ENCODE data around the gene NCR1.
"Not testable (repeated sequence)": the region's sequence is repeated elsewhere in the genome, so short reads cannot be mapped to it uniquely, and the experiment has no call there.

NCR1 gene

GRCh38 chr19:54907899-54908298 is 2.0 kb downstream of the NCR1 start:
- not testable (repeated sequence) for H3K36me3 ChIP-seq (replicated peaks in 1 of 2; ENCODE audit: control insufficient read depth in 2 of 2, insufficient read depth in 2 of 2, low read length in 2 of 2); H3K18ac ChIP-seq (ENCODE audit: low read length); H3K4me2 ChIP-seq (ENCODE audit: insufficient read depth, low read length, poor library complexity, severe bottlenecking); H2BK120ac ChIP-seq (ENCODE audit: low read depth, low read length); H3K9me3 ChIP-seq (replicated peaks in 1 of 2; ENCODE audit: control insufficient read depth in 2 of 2, insufficient read depth in 1 of 2, low read depth in 1 of 2, low read length in 2 of 2); H3K4me3 ChIP-seq (ENCODE audit: low read length in 2 of 2); H4K8ac ChIP-seq (ENCODE audit: low read depth, low read length); H2AK5ac ChIP-seq (ENCODE audit: low read depth, low read length); H3K27ac ChIP-seq (replicated peaks; ENCODE audit: low read length); H2BK12ac ChIP-seq (ENCODE audit: low read length); H2AFZ ChIP-seq (ENCODE audit: low read length); DNase-seq (ENCODE audit: low spot score); H3K27me3 ChIP-seq (ENCODE audit: control insufficient read depth in 3 of 3, insufficient read depth in 3 of 3, low read depth in 1 of 3, low read length in 3 of 3); H3K4ac ChIP-seq (ENCODE audit: low read length); H3K79me1 ChIP-seq (ENCODE audit: low read depth, low read length); H3K9ac ChIP-seq (ENCODE audit: low read depth, low read length, poor library complexity); H2BK15ac ChIP-seq (ENCODE audit: low read length); H2BK5ac ChIP-seq (ENCODE audit: low read length); H3K14ac ChIP-seq (ENCODE audit: low read length); H3K23ac ChIP-seq (ENCODE audit: low read depth, low read length, poor library complexity); H3K4me1 ChIP-seq (ENCODE audit: control insufficient read depth in 2 of 2, insufficient read depth in 1 of 2, low read depth in 1 of 2, low read length in 2 of 2); H4K91ac ChIP-seq (ENCODE audit: low read depth, low read length, poor library complexity)
- no CpG with 5 or more reads among the region's 5 CpGs for WGBS, 2 donors (ENCODE audit: extremely low coverage in 2 of 2, insufficient read length in 2 of 2, insufficient replicate concordance in 1 of 2)

GRCh38 chr19:54916822-54917221 is 10.9 kb downstream of the NCR1 start:
- no peak overlapping the region for H4K8ac ChIP-seq (ENCODE audit: low read depth, low read length)

GRCh38 chr19:54918499-54918898 is 12.6 kb downstream of the NCR1 start:
- no peaks in the 10 kb centered on the region for H3K79me1 ChIP-seq (ENCODE audit: low read depth, low read length)
- no peak overlapping the region for H2AFZ ChIP-seq (ENCODE audit: low read length)
- H3K14ac ChIP-seq (ENCODE audit: low read length) = no peak overlapping the region
- no peak overlapping the region for H3K4me3 ChIP-seq (ENCODE audit: low read length in 2 of 2)
- no peak overlapping the region for H2BK15ac ChIP-seq (ENCODE audit: low read length)
- peaks cover 0 to 2% of the 10 kb centered on the region in 2 donors for H3K4me1 ChIP-seq (ENCODE audit: control insufficient read depth in 2 of 2, insufficient read depth in 1 of 2, low read depth in 1 of 2, low read length in 2 of 2)
- H4K91ac ChIP-seq (ENCODE audit: low read depth, low read length, poor library complexity) = no peak overlapping the region
- peak overlapping the region; percentile 67 for H3K23ac ChIP-seq (ENCODE audit: low read depth, low read length, poor library complexity)
- no peaks in the 10 kb centered on the region for H3K27me3 ChIP-seq (ENCODE audit: control insufficient read depth in 3 of 3, insufficient read depth in 3 of 3, low read depth in 1 of 3, low read length in 3 of 3)
- H3K9ac ChIP-seq (ENCODE audit: low read depth, low read length, poor library complexity) = no peak overlapping the region
- no peak overlapping the region for H2BK5ac ChIP-seq (ENCODE audit: low read length)
- no peak overlapping the region for H2AK5ac ChIP-seq (ENCODE audit: low read depth, low read length)
- no peak overlapping the region for H3K4ac ChIP-seq (ENCODE audit: low read length)
- WGBS, 2 donors (ENCODE audit: extremely low coverage in 2 of 2, insufficient read length in 2 of 2, insufficient replicate concordance in 1 of 2) = no CpG with 5 or more reads among the region's 9 CpGs
- no peak overlapping the region for H2BK12ac ChIP-seq (ENCODE audit: low read length)
- no peaks in the 10 kb centered on the region for H3K9me3 ChIP-seq (replicated peaks in 1 of 2; ENCODE audit: control insufficient read depth in 2 of 2, insufficient read depth in 1 of 2, low read depth in 1 of 2, low read length in 2 of 2)
- no peak overlapping the region for H3K27ac ChIP-seq (replicated peaks; ENCODE audit: low read length)
- no peak overlapping the region for H4K8ac ChIP-seq (ENCODE audit: low read depth, low read length)
- no peak overlapping the region for H3K4me2 ChIP-seq (ENCODE audit: insufficient read depth, low read length, poor library complexity, severe bottlenecking)
- no peaks in the 10 kb centered on the region for H3K36me3 ChIP-seq (replicated peaks in 1 of 2; ENCODE audit: control insufficient read depth in 2 of 2, insufficient read depth in 2 of 2, low read length in 2 of 2)
- DNase-seq (ENCODE audit: low spot score) = no peak
- no peak overlapping the region for H3K18ac ChIP-seq (ENCODE audit: low read length)
- no peak overlapping the region for H2BK120ac ChIP-seq (ENCODE audit: low read depth, low read length)

More at GRCh38 chr19:54916822-54917221, 10.9 kb downstream of the NCR1 start:
- no peak overlapping the region for H2BK12ac ChIP-seq (ENCODE audit: low read length)
- no peaks in the 10 kb centered on the region for H3K4me1 ChIP-seq (ENCODE audit: control insufficient read depth in 2 of 2, insufficient read depth in 1 of 2, low read depth in 1 of 2, low read length in 2 of 2)
- H3K9ac ChIP-seq (ENCODE audit: low read depth, low read length, poor library complexity) = no peak overlapping the region
- H3K9me3 ChIP-seq (replicated peaks in 1 of 2; ENCODE audit: control insufficient read depth in 2 of 2, insufficient read depth in 1 of 2, low read depth in 1 of 2, low read length in 2 of 2) = no peaks in the 10 kb centered on the region
- H3K79me1 ChIP-seq (ENCODE audit: low read depth, low read length) = no peaks in the 10 kb centered on the region
- H4K91ac ChIP-seq (ENCODE audit: low read depth, low read length, poor library complexity) = no peak overlapping the region
- no peak overlapping the region for H3K23ac ChIP-seq (ENCODE audit: low read depth, low read length, poor library complexity)
- H2BK5ac ChIP-seq (ENCODE audit: low read length) = no peak overlapping the region
- H3K18ac ChIP-seq (ENCODE audit: low read length) = no peak overlapping the region
- no peaks in the 10 kb centered on the region for H3K36me3 ChIP-seq (replicated peaks in 1 of 2; ENCODE audit: control insufficient read depth in 2 of 2, insufficient read depth in 2 of 2, low read length in 2 of 2)
- no peak overlapping the region for H3K4me2 ChIP-seq (ENCODE audit: insufficient read depth, low read length, poor library complexity, severe bottlenecking)
- H3K27me3 ChIP-seq (ENCODE audit: control insufficient read depth in 3 of 3, insufficient read depth in 3 of 3, low read depth in 1 of 3, low read length in 3 of 3) = no peaks in the 10 kb centered on the region
- no peak overlapping the region for H3K4me3 ChIP-seq (ENCODE audit: low read length in 2 of 2)
- H2AFZ ChIP-seq (ENCODE audit: low read length) = no peak overlapping the region
- H2BK15ac ChIP-seq (ENCODE audit: low read length) = no peak overlapping the region
- no peak overlapping the region for H2AK5ac ChIP-seq (ENCODE audit: low read depth, low read length)
- no peak overlapping the region for H3K27ac ChIP-seq (replicated peaks; ENCODE audit: low read length)
- no peak overlapping the region for H3K4ac ChIP-seq (ENCODE audit: low read length)
- H2BK120ac ChIP-seq (ENCODE audit: low read depth, low read length) = no peak overlapping the region
- WGBS, 2 donors (ENCODE audit: extremely low coverage in 2 of 2, insufficient read length in 2 of 2, insufficient replicate concordance in 1 of 2) = no CpG with 5 or more reads among the region's 11 CpGs
- DNase-seq (ENCODE audit: low spot score) = no peak
- H3K14ac ChIP-seq (ENCODE audit: low read length) = no peak overlapping the region

GRCh38 chr19:54919646-54920563 is 14.0 kb downstream of the NCR1 start:
- WGBS, 2 donors (ENCODE audit: extremely low coverage in 2 of 2, insufficient read length in 2 of 2, insufficient replicate concordance in 1 of 2) = no CpG with 5 or more reads among the region's 24 CpGs
- not testable (repeated sequence) for H3K23ac ChIP-seq (ENCODE audit: low read depth, low read length, poor library complexity); H3K18ac ChIP-seq (ENCODE audit: low read length); H3K27ac ChIP-seq (replicated peaks; ENCODE audit: low read length); H2AK5ac ChIP-seq (ENCODE audit: low read depth, low read length); H4K91ac ChIP-seq (ENCODE audit: low read depth, low read length, poor library complexity); H2AFZ ChIP-seq (ENCODE audit: low read length); H2BK12ac ChIP-seq (ENCODE audit: low read length); H3K9ac ChIP-seq (ENCODE audit: low read depth, low read length, poor library complexity); H2BK15ac ChIP-seq (ENCODE audit: low read length); H3K4ac ChIP-seq (ENCODE audit: low read length); H3K79me1 ChIP-seq (ENCODE audit: low read depth, low read length); H3K14ac ChIP-seq (ENCODE audit: low read length); H4K8ac ChIP-seq (ENCODE audit: low read depth, low read length); H3K27me3 ChIP-seq (ENCODE audit: control insufficient read depth in 3 of 3, insufficient read depth in 3 of 3, low read depth in 1 of 3, low read length in 3 of 3); H3K4me2 ChIP-seq (ENCODE audit: insufficient read depth, low read length, poor library complexity, severe bottlenecking); H2BK5ac ChIP-seq (ENCODE audit: low read length); H3K4me1 ChIP-seq (ENCODE audit: control insufficient read depth in 2 of 2, insufficient read depth in 1 of 2, low read depth in 1 of 2, low read length in 2 of 2); H3K36me3 ChIP-seq (replicated peaks in 1 of 2; ENCODE audit: control insufficient read depth in 2 of 2, insufficient read depth in 2 of 2, low read length in 2 of 2); H3K9me3 ChIP-seq (replicated peaks in 1 of 2; ENCODE audit: control insufficient read depth in 2 of 2, insufficient read depth in 1 of 2, low read depth in 1 of 2, low read length in 2 of 2); H2BK120ac ChIP-seq (ENCODE audit: low read depth, low read length)
- H3K4me3 ChIP-seq (ENCODE audit: low read length in 2 of 2) = peak overlapping the region in 1 of 2 donors; percentile 22
- DNase-seq (ENCODE audit: low spot score) = peak; percentile 6

Data from neuronal stem cell (in vitro differentiated cells).